Vagina (tissue), 2 donors: ENCODE results near the gene P3H2. TPM values are rescaled to one million over a fixed set of nuclear protein-coding genes. Genes with fewer than 3 reads are reported as not detected.

Experiments used
- DNase-seq, 2 donors: peaks; one replicate each; pipeline ENCODE4 v3.0.0-alpha.2; 2017; ENCODE audit errors: extremely low spot score in 2 of 2
- H3K27ac ChIP-seq: fragments of 200-600 bp; sonication (generic); one replicate; pipeline ENCODE4 v1.5.1; 2019
- H3K27me3 ChIP-seq: fragments of 200-600 bp; sonication (generic); one replicate; pipeline ENCODE4 v1.5.1; 2019
- H3K36me3 ChIP-seq, 2 donors: fragments of 200-600 bp; sonication (generic); one replicate each; pipeline ENCODE4 v1.5.1; 2017 to 2019
- H3K4me1 ChIP-seq: fragments of 200-600 bp; sonication (generic); one replicate; pipeline ENCODE4 v1.5.1; 2019
- H3K4me3 ChIP-seq, 2 donors: fragments of 200-600 bp; sonication (generic); 1 replicate in 1 of 2; 2 replicates in 1 of 2; pipeline ENCODE4 v1.5.1; 2016 to 2019
- H3K9me3 ChIP-seq: fragments of 200-600 bp; sonication (generic); one replicate; pipeline ENCODE4 v1.5.1; 2019
- CTCF ChIP-seq, 3 experiments: fragments of 450-650 bp in 2 of 3; fragments of 200-600 bp in 1 of 3; sonication (generic) in 1 of 3; IDR thresholded peaks; one replicate each; pipeline ENCODE4 v1.5.1; 2017 to 2019; ENCODE audit warnings: antibody characterized with exemption in 3 of 3, mild to moderate bottlenecking in 2 of 3, moderate library complexity in 2 of 3
- POLR2A ChIP-seq, 2 donors: fragments of 450-650 bp; IDR thresholded peaks; one replicate each; pipeline ENCODE4 v1.6.1; 2017; ENCODE audit warnings: antibody characterized with exemption in 2 of 2, mild to moderate bottlenecking in 2 of 2, moderate library complexity in 2 of 2
- POLR2AphosphoS5 ChIP-seq, 2 donors: sonication (generic); formaldehyde crosslinking; IDR thresholded peaks; one replicate each; pipeline ENCODE4 v1.9.0; 2017; ENCODE audit warnings: antibody characterized with exemption in 2 of 2, mild to moderate bottlenecking in 2 of 2, low read depth in 1 of 2; ENCODE audit not compliant: insufficient read depth in 1 of 2
- intact Hi-C: fragments of 100-400 bp; cut with DNase I; formaldehyde crosslinking; loops from one replicate; pipeline ENCODE4 v1.15.1; 2023
- total RNA-seq: library from RNA; depleted of rRNA; stranded (reverse); fragments of >200 nt; gene quantifications from one replicate; pipeline ENCODE4 v1.2.3, GENCODE V29; 2016

The P3H2 gene
- total RNA-seq, 1 donor from 2014 or later, result 41.7 TPM

GRCh38 chr3:190110826-190111225 is 9.9 kb downstream of the P3H2 start:
- intact Hi-C loops, result loop anchor here (10.0 kb wide), 1 partner anchor 56 kb away; no protein-coding TSS in a partner anchor
- H3K36me3 ChIP-seq, result no peaks in the 10 kb centered on the region
- no peak for DNase-seq
- no peaks in the 10 kb centered on the region for H3K4me1 ChIP-seq
- H3K4me3 ChIP-seq, result no peak overlapping the region
- no peaks in the 10 kb centered on the region for H3K27me3 ChIP-seq
- TF ChIP-seq CTCF (IDR thresholded peaks at IDR 0.05) (no peak), POLR2AphosphoS5 (IDR thresholded peaks at IDR 0.05; ENCODE audit: insufficient read depth in 1 of 2, low read depth in 1 of 2) (no peak), POLR2A (IDR thresholded peaks at IDR 0.05) (no peak)
- H3K9me3 ChIP-seq, result no peaks in the 10 kb centered on the region
- H3K27ac ChIP-seq, result no peak overlapping the region

GRCh38 chr3:190109441-190109840 is 11.3 kb downstream of the P3H2 start:
- Histone ChIP-seq H3K36me3 (no peaks in the 10 kb centered on the region), H3K9me3 (no peaks in the 10 kb centered on the region), H3K27ac (no peak overlapping the region), H3K27me3 (no peaks in the 10 kb centered on the region), H3K4me1 (no peaks in the 10 kb centered on the region), H3K4me3 (no peak overlapping the region)
- no peak for DNase-seq
- intact Hi-C loops, result no loop called here
- TF ChIP-seq POLR2AphosphoS5 (IDR thresholded peaks at IDR 0.05; ENCODE audit: insufficient read depth in 1 of 2, low read depth in 1 of 2) (no peak), CTCF (IDR thresholded peaks at IDR 0.05) (no peak), POLR2A (IDR thresholded peaks at IDR 0.05) (no peak)

- DNase-seq, result no peak
- intact Hi-C loops, result no loop called here
- H3K4me3 ChIP-seq, result no peak overlapping the region
- no peaks in the 10 kb centered on the region for H3K4me1 ChIP-seq
- no peaks in the 10 kb centered on the region for H3K36me3 ChIP-seq
- no peak overlapping the region for H3K27ac ChIP-seq
- H3K27me3 ChIP-seq, result no peaks in the 10 kb centered on the region
- H3K9me3 ChIP-seq, result no peaks in the 10 kb centered on the region
- no peak for TF ChIP-seq CTCF (IDR thresholded peaks at IDR 0.05)
- TF ChIP-seq POLR2AphosphoS5 (IDR thresholded peaks at IDR 0.05; ENCODE audit: insufficient read depth in 1 of 2, low read depth in 1 of 2), result no peak
- no peak for TF ChIP-seq POLR2A (IDR thresholded peaks at IDR 0.05)
These were observed 11.9 kb downstream of the P3H2 start for GRCh38 chr3:190108804-190109203.

GRCh38 chr3:190105876-190106275 is 14.8 kb downstream of the P3H2 start:
- H3K4me1 ChIP-seq, result no peaks in the 10 kb centered on the region
- TF ChIP-seq CTCF (IDR thresholded peaks at IDR 0.05) (no peak), POLR2A (IDR thresholded peaks at IDR 0.05) (no peak), POLR2AphosphoS5 (IDR thresholded peaks at IDR 0.05; ENCODE audit: insufficient read depth in 1 of 2, low read depth in 1 of 2) (no peak)
- H3K36me3 ChIP-seq, result no peaks in the 10 kb centered on the region
- no peak overlapping the region for H3K4me3 ChIP-seq
- intact Hi-C loops, result no loop called here
- no peaks in the 10 kb centered on the region for H3K27me3 ChIP-seq
- no peaks in the 10 kb centered on the region for H3K9me3 ChIP-seq
- no peak for DNase-seq
- no peak overlapping the region for H3K27ac ChIP-seq

GRCh38 chr3:190101320-190102011 is 19.2 kb downstream of the P3H2 start:
- no peak for DNase-seq
- TF ChIP-seq POLR2AphosphoS5 (IDR thresholded peaks at IDR 0.05; ENCODE audit: insufficient read depth in 1 of 2, low read depth in 1 of 2) (no peak), CTCF (IDR thresholded peaks at IDR 0.05) (no peak)
- intact Hi-C loops, result no loop called here
- Histone ChIP-seq H3K9me3 (no peaks in the 10 kb centered on the region), H3K4me1 (no peaks in the 10 kb centered on the region), H3K4me3 (peak overlapping the region in 1 of 2 donors; percentile 13), H3K27me3 (no peaks in the 10 kb centered on the region), H3K27ac (peak overlapping the region; percentile 1), H3K36me3 (no peaks in the 10 kb centered on the region)
